Renal cortex interstitium (tissue), 11 donors: ENCODE measurements around the gene IL12RB1. TPM values are rescaled to one million over a fixed set of nuclear protein-coding genes. Genes with fewer than 3 reads are reported as not detected.
"Not testable (repeated sequence)": the region's sequence is repeated elsewhere in the genome, so short reads cannot be mapped to it uniquely, and the experiment has no call there.

Experiments
- DNase-seq, 11 donors: peaks; one replicate each; pipeline ENCODE4 v3.0.0-alpha.2; 2013; ENCODE audit warnings: low read depth in 9 of 11, low spot score in 4 of 11; ENCODE audit errors: extremely low read depth in 1 of 11
- polyA plus RNA-seq, 3 donors: library from polyadenylated mRNA; unstranded; fragments of 120-200 nt; gene quantifications; one replicate each; pipeline ENCODE4 v1.2.1, GENCODE V29; 2013; ENCODE audit not compliant: insufficient read length in 3 of 3

The IL12RB1 gene
- polyA plus RNA-seq, 3 donors: 0.16 to 0.44 (median 0.23) TPM

GRCh38 chr19:18096258-18096657 is 9.5 kb upstream of the IL12RB1 start:
- DNase-seq: no peak

- no peak for DNase-seq
These were observed 6.9 kb upstream of the IL12RB1 start for GRCh38 chr19:18093439-18094161.

- DNase-seq: no peak
These were observed 4.5 kb upstream of the IL12RB1 start for GRCh38 chr19:18091217-18091608.

- no peak for DNase-seq
These were observed 3.9 kb upstream of the IL12RB1 start for GRCh38 chr19:18090545-18091216.

GRCh38 chr19:18089726-18090125 is 3.0 kb upstream of the IL12RB1 start:
- DNase-seq: no peak

GRCh38 chr19:18089096-18089541 is 2.4 kb upstream of the IL12RB1 start:
- not testable (repeated sequence) for DNase-seq

- no peak for DNase-seq
These were observed 854 bp downstream of the IL12RB1 start for GRCh38 chr19:18085702-18086457.

- DNase-seq: no peak
These were observed 2.6 kb downstream of the IL12RB1 start for GRCh38 chr19:18083929-18084684.

- no peak for DNase-seq
These were observed 12.5 kb downstream of the IL12RB1 start for GRCh38 chr19:18074192-18074591.

- DNase-seq: no peak
These were observed 13.5 kb downstream of the IL12RB1 start for GRCh38 chr19:18073197-18073596.

GRCh38 chr19:18072335-18072734 is 14.4 kb downstream of the IL12RB1 start:
- DNase-seq: no peak

GRCh38 chr19:18070181-18070580 is 16.6 kb downstream of the IL12RB1 start:
- DNase-seq: no peak

- no peak for DNase-seq
These were observed 17.4 kb downstream of the IL12RB1 start for GRCh38 chr19:18069383-18069782.

- no peak for DNase-seq
These were observed 18.3 kb downstream of the IL12RB1 start for GRCh38 chr19:18068395-18068794.

GRCh38 chr19:18065173-18065495 is 21.6 kb downstream of the IL12RB1 start:
- no peak for DNase-seq

GRCh38 chr19:18063463-18063862 is 23.3 kb downstream of the IL12RB1 start:
- no peak for DNase-seq

- no peak for DNase-seq
These were observed 24.7 kb downstream of the IL12RB1 start for GRCh38 chr19:18062028-18062427.

GRCh38 chr19:18060472-18060871 is 26.3 kb downstream of the IL12RB1 start:
- DNase-seq: no peak

GRCh38 chr19:18059902-18060301 is 26.8 kb downstream of the IL12RB1 start:
- DNase-seq: no peak
